Activated CD8-positive, alpha-beta memory T cell treated with anti-CD3 and anti-CD28 coated beads, Interleukin-2, amount 50 U/mL, for 24 hours (primary cell): ENCODE measurements around the gene UGT1A4.
"Not testable (repeated sequence)": the region's sequence is repeated elsewhere in the genome, so short reads cannot be mapped to it uniquely, and the experiment has no call there.

Source experiments
- DNase-seq: peaks from one replicate; pipeline ENCODE4 v3.0.0-alpha.2; 2020; ENCODE audit errors: extremely low read depth

UGT1A4 gene

GRCh38 chr2:233750689-233751088 lies 32.2 kb downstream of the UGT1A4 start:
- not testable (repeated sequence) for DNase-seq

- not testable (repeated sequence) for DNase-seq
Measured at GRCh38 chr2:233751212-233752009, 32.9 kb downstream of the UGT1A4 start.

GRCh38 chr2:233754872-233755611 lies 36.5 kb downstream of the UGT1A4 start:
- DNase-seq: no peak

- DNase-seq: no peak
Measured at GRCh38 chr2:233756429-233757081, 38.0 kb downstream of the UGT1A4 start.

- no peak for DNase-seq
Measured at GRCh38 chr2:233758141-233758540, 39.6 kb downstream of the UGT1A4 start.

- no peak for DNase-seq
Measured at GRCh38 chr2:233758849-233759248, 40.3 kb downstream of the UGT1A4 start.

GRCh38 chr2:233760043-233760442 lies 41.5 kb downstream of the UGT1A4 start, which contains the start of gene UGT1A1:
Gene UGT1A1 (plus strand): TSS chr2:233760270. CDS start chr2:233760288, 18 bp downstream.
- DNase-seq: no peak

GRCh38 chr2:233761040-233761769 lies 42.7 kb downstream of the UGT1A4 start:
- no peak for DNase-seq

GRCh38 chr2:233764264-233764663 lies 45.7 kb downstream of the UGT1A4 start:
- no peak for DNase-seq

- DNase-seq: no peak
Measured at GRCh38 chr2:233764761-233765160, 46.2 kb downstream of the UGT1A4 start.

- no peak for DNase-seq
Measured at GRCh38 chr2:233766416-233766815, 47.9 kb downstream of the UGT1A4 start.

GRCh38 chr2:233768076-233768475 lies 49.5 kb downstream of the UGT1A4 start:
- no peak for DNase-seq

- DNase-seq: no peak
Measured at GRCh38 chr2:233769260-233769659, 50.7 kb downstream of the UGT1A4 start.

- no peak for DNase-seq
Measured at GRCh38 chr2:233772153-233772552, 53.6 kb downstream of the UGT1A4 start.

- no peak for DNase-seq
Measured at GRCh38 chr2:233772583-233772982, 54.0 kb downstream of the UGT1A4 start.

- DNase-seq: no peak
Measured at GRCh38 chr2:233773854-233774253, 55.3 kb downstream of the UGT1A4 start.

GRCh38 chr2:233775414-233775813 lies 56.9 kb downstream of the UGT1A4 start:
- no peak for DNase-seq

- no peak for DNase-seq
Measured at GRCh38 chr2:233778030-233778429, 59.5 kb downstream of the UGT1A4 start, which contains the start of gene MROH2A. Gene MROH2A (plus strand): TSS chr2:233778330. CDS start chr2:233779359, 1,029 bp downstream.

- no peak for DNase-seq
Measured at GRCh38 chr2:233779722-233780121, 61.2 kb downstream of the UGT1A4 start.

- no peak for DNase-seq
Measured at GRCh38 chr2:233780771-233781170, 62.2 kb downstream of the UGT1A4 start.

GRCh38 chr2:233789554-233789953 lies 71.0 kb downstream of the UGT1A4 start:
- DNase-seq: no peak
